NCI-H1417 treated with DMSO at 0.1 percent for 48 hours (cell line): ENCODE measurements around the gene ANKRD33B.

Source experiments
- DNase-seq: peaks from one replicate; lab custom pipeline; 2025; lab: John Stamatoyannopoulos, UW

The ANKRD33B gene

GRCh38 chr5:10699281-10699874 lies 135.5 kb downstream of the ANKRD33B start:
- no peak for DNase-seq

- no peak for DNase-seq
Observed at GRCh38 chr5:10699987-10700386, 136.1 kb downstream of the ANKRD33B start.

GRCh38 chr5:10700516-10700915 lies 136.6 kb downstream of the ANKRD33B start:
- no peak for DNase-seq

- no peak for DNase-seq
Observed at GRCh38 chr5:10701567-10702039, 137.7 kb downstream of the ANKRD33B start.

GRCh38 chr5:10702040-10702629 lies 138.3 kb downstream of the ANKRD33B start:
- DNase-seq: no peak

- DNase-seq: no peak
Observed at GRCh38 chr5:10702911-10703491, 139.1 kb downstream of the ANKRD33B start.

GRCh38 chr5:10703676-10704075 lies 139.8 kb downstream of the ANKRD33B start:
- no peak for DNase-seq

- DNase-seq: no peak
Observed at GRCh38 chr5:10704949-10705621, 141.2 kb downstream of the ANKRD33B start.

- no peak for DNase-seq
Observed at GRCh38 chr5:10705747-10706146, 141.9 kb downstream of the ANKRD33B start.

- DNase-seq: no peak
Observed at GRCh38 chr5:10706326-10706725, 142.5 kb downstream of the ANKRD33B start.
